Right lobe of liver (tissue), 4 donors: ENCODE results near the gene LMAN1.

Source experiments
- POLR2A ChIP-seq: fragments of 450-650 bp; IDR thresholded peaks from one replicate; pipeline ENCODE4 v1.6.1; 2017; ENCODE audit warnings: antibody characterized with exemption, mild to moderate bottlenecking
- TF ChIP-seq, protein P1 (sequence below), 4 donors: fragments of 200-600 bp in 3 of 4; fragments of 450-650 bp in 1 of 4; IDR thresholded peaks; one replicate each; pipeline versions ENCODE4 v1.5.1 to v1.8.0; 2016 to 2022; ENCODE audit warnings: antibody characterized with exemption in 4 of 4, mild to moderate bottlenecking in 2 of 4
- donor health status: DM: no; HTN: no; CAD: no.
- donor health status: DM: no; HTN: no; CAD: no.
- donor health status: DM: no; HTN: yes; CAD: no.

GRCh38 chr18:59379772-59380522, 20.9 kb upstream of the LMAN1 start:
- TF ChIP-seq, protein P1, sequence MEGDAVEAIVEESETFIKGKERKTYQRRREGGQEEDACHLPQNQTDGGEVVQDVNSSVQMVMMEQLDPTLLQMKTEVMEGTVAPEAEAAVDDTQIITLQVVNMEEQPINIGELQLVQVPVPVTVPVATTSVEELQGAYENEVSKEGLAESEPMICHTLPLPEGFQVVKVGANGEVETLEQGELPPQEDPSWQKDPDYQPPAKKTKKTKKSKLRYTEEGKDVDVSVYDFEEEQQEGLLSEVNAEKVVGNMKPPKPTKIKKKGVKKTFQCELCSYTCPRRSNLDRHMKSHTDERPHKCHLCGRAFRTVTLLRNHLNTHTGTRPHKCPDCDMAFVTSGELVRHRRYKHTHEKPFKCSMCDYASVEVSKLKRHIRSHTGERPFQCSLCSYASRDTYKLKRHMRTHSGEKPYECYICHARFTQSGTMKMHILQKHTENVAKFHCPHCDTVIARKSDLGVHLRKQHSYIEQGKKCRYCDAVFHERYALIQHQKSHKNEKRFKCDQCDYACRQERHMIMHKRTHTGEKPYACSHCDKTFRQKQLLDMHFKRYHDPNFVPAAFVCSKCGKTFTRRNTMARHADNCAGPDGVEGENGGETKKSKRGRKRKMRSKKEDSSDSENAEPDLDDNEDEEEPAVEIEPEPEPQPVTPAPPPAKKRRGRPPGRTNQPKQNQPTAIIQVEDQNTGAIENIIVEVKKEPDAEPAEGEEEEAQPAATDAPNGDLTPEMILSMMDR (IDR thresholded peaks at IDR 0.05): no peak
- TF ChIP-seq POLR2A: no peak
